HEK293 (cell line): ENCODE results near the gene ABHD17B.
"Not testable (repeated sequence)": the region's sequence is repeated elsewhere in the genome, so short reads cannot be mapped to it uniquely, and the experiment has no call there.

Source experiments
- CTCF ChIA-PET: fragments of 350-600 bp; formaldehyde crosslinking; extraction: SDS; loops from one replicate; lab custom pipeline; 2021; ENCODE audit warnings: antibody characterized with exemption; lab: Yijun Ruan, JAX
- POLR2A ChIA-PET: fragments of 300-600 bp; formaldehyde crosslinking; extraction: SDS; loops from one replicate; lab custom pipeline; 2020; ENCODE audit warnings: antibody characterized with exemption, inconsistent platforms; lab: Yijun Ruan, JAX
- H3K27ac ChIP-seq: fragments of 200-500 bp; sonication (Bioruptor generic); 2 replicates; pipeline ENCODE4 v1.5.1; 2014; ENCODE audit warnings: low read depth, low read length, control low read depth, inconsistent platforms; ENCODE audit errors: extremely low read depth
- H3K36me3 ChIP-seq, 2 experiments: fragments of 200-500 bp in 1 of 2; sonication (Bioruptor generic) in 1 of 2; 1 replicate in 1 of 2; 2 replicates in 1 of 2; pipeline ENCODE4 v1.5.1; 2014 to 2017; ENCODE audit warnings: inconsistent platforms in 2 of 2, low read length in 2 of 2; ENCODE audit not compliant: control insufficient read depth in 2 of 2, insufficient read depth in 1 of 2
- H3K4me1 ChIP-seq: fragments of 200-500 bp; sonication (Bioruptor generic); 2 replicates; pipeline ENCODE4 v1.5.1; 2014; ENCODE audit warnings: mild to moderate bottlenecking, low read length, inconsistent platforms; ENCODE audit not compliant: control insufficient read depth, insufficient read depth
- H3K4me3 ChIP-seq: 2 replicates; pipeline ENCODE4 v1.5.1; 2011; ENCODE audit warnings: low read depth, mild to moderate bottlenecking, control low read depth, low read length, moderate library complexity
- H3K9me3 ChIP-seq: fragments of 200-500 bp; sonication (Bioruptor generic); 2 replicates; pipeline ENCODE4 v1.5.1; 2014; ENCODE audit warnings: low read depth, low read length, inconsistent platforms; ENCODE audit not compliant: control insufficient read depth, insufficient read depth
- BCL11A ChIP-seq: fragments of 450-650 bp; formaldehyde crosslinking; IDR thresholded peaks from 2 replicates; pipeline ENCODE4 v1.5.1; 2016; ENCODE audit warnings: low read depth, missing biosample characterization, missing genetic modification characterization
- KLF1 ChIP-seq: fragments of 450-650 bp; formaldehyde crosslinking; IDR thresholded peaks from 2 replicates; pipeline ENCODE4 v1.5.1; 2016; ENCODE audit warnings: missing biosample characterization, missing genetic modification characterization
- RBAK ChIP-seq: fragments of 450-650 bp; formaldehyde crosslinking; IDR thresholded peaks from 2 replicates; pipeline ENCODE4 v1.5.1; 2016; ENCODE audit warnings: missing biosample characterization, missing genetic modification characterization
- ZIC2 ChIP-seq: fragments of 450-650 bp; formaldehyde crosslinking; IDR thresholded peaks from 2 replicates; pipeline ENCODE4 v1.5.1; 2016; ENCODE audit warnings: missing biosample characterization, missing genetic modification characterization
- ZNF114 ChIP-seq: fragments of 450-650 bp; formaldehyde crosslinking; IDR thresholded peaks from 2 replicates; pipeline ENCODE4 v1.5.0; 2017; ENCODE audit warnings: missing biosample characterization, missing genetic modification characterization
- ZNF157 ChIP-seq: fragments of 450-650 bp; formaldehyde crosslinking; IDR thresholded peaks from 2 replicates; pipeline ENCODE4 v1.5.1; 2016; ENCODE audit warnings: missing biosample characterization, missing genetic modification characterization
- ZNF37A ChIP-seq: fragments of 450-650 bp; IDR thresholded peaks from 2 replicates; pipeline ENCODE4 v1.5.1; 2018; ENCODE audit warnings: missing biosample characterization, missing genetic modification characterization
- ZNF423 ChIP-seq: fragments of 450-650 bp; formaldehyde crosslinking; IDR thresholded peaks from 2 replicates; pipeline ENCODE4 v1.5.1; 2016; ENCODE audit warnings: missing biosample characterization, missing genetic modification characterization
- ZNF488 ChIP-seq: fragments of 450-650 bp; formaldehyde crosslinking; IDR thresholded peaks from 2 replicates; pipeline ENCODE4 v1.5.1; 2016; ENCODE audit warnings: missing biosample characterization, missing genetic modification characterization
- ZNF664 ChIP-seq: fragments of 450-650 bp; formaldehyde crosslinking; IDR thresholded peaks from 2 replicates; pipeline ENCODE4 v1.5.1; 2016; ENCODE audit warnings: missing biosample characterization, missing genetic modification characterization
- ZNF777 ChIP-seq: fragments of 450-650 bp; formaldehyde crosslinking; IDR thresholded peaks from 2 replicates; pipeline ENCODE4 v1.5.1; 2017; ENCODE audit warnings: missing biosample characterization, missing genetic modification characterization, borderline replicate concordance
- ZNF791 ChIP-seq: fragments of 450-650 bp; formaldehyde crosslinking; IDR thresholded peaks from 2 replicates; pipeline ENCODE4 v1.5.1; 2016; ENCODE audit warnings: missing biosample characterization, missing genetic modification characterization
- TF ChIP-seq, protein P1 (sequence below): fragments of 450-650 bp; formaldehyde crosslinking; IDR thresholded peaks from 2 replicates; pipeline ENCODE4 v1.5.1; 2016; ENCODE audit warnings: missing biosample characterization, missing genetic modification characterization
- TF ChIP-seq, protein P2 (sequence below): fragments of 450-650 bp; formaldehyde crosslinking; IDR thresholded peaks from 2 replicates; pipeline ENCODE4 v1.5.1; 2017; ENCODE audit warnings: missing biosample characterization, missing genetic modification characterization
- TF ChIP-seq, protein P3 (sequence below): fragments of 450-650 bp; IDR thresholded peaks from 2 replicates; pipeline ENCODE4 v1.5.1; 2018; ENCODE audit warnings: missing biosample characterization, mild to moderate bottlenecking, missing genetic modification characterization
- TF ChIP-seq, protein P4 (sequence below): fragments of 450-650 bp; formaldehyde crosslinking; IDR thresholded peaks from 2 replicates; pipeline ENCODE4 v1.5.1; 2016; ENCODE audit warnings: missing biosample characterization, missing genetic modification characterization
- TF ChIP-seq, protein P5 (sequence below): fragments of 450-650 bp; formaldehyde crosslinking; IDR thresholded peaks from 2 replicates; pipeline ENCODE4 v1.5.1; 2016; ENCODE audit warnings: missing biosample characterization, missing genetic modification characterization
- TF ChIP-seq, protein P6 (sequence below): fragments of 450-650 bp; formaldehyde crosslinking; IDR thresholded peaks from 2 replicates; pipeline ENCODE4 v1.5.1; 2017; ENCODE audit warnings: missing biosample characterization, mild to moderate bottlenecking, missing genetic modification characterization, moderate library complexity
- TF ChIP-seq, protein P7 (sequence below): fragments of 450-650 bp; formaldehyde crosslinking; IDR thresholded peaks from 2 replicates; pipeline ENCODE4 v1.5.1; 2016; ENCODE audit warnings: missing biosample characterization, missing genetic modification characterization

Gene ABHD17B

GRCh38 chr9:71955300-71955915 is 44.4 kb upstream of the ABHD17B start:
- Histone ChIP-seq H3K27ac (no peak overlapping the region), H3K4me3 (no peak overlapping the region), H3K4me1 (peaks cover 2% of the 10 kb centered on the region; the same call in 1 of the 2 replicates), H3K9me3 (no peaks in the 10 kb centered on the region), H3K36me3 (peaks cover 0 to 3% of the 10 kb centered on the region in 2 experiments; a peak in 1 of 3 replicates)
- TF ChIP-seq, protein P1, sequence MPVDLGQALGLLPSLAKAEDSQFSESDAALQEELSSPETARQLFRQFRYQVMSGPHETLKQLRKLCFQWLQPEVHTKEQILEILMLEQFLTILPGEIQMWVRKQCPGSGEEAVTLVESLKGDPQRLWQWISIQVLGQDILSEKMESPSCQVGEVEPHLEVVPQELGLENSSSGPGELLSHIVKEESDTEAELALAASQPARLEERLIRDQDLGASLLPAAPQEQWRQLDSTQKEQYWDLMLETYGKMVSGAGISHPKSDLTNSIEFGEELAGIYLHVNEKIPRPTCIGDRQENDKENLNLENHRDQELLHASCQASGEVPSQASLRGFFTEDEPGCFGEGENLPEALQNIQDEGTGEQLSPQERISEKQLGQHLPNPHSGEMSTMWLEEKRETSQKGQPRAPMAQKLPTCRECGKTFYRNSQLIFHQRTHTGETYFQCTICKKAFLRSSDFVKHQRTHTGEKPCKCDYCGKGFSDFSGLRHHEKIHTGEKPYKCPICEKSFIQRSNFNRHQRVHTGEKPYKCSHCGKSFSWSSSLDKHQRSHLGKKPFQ (tag by site-specific recombination) = no peak
- TF ChIP-seq ZNF114 (tag by site-specific recombination) (no peak), ZIC2 (no peak), ZNF423 (tag by site-specific recombination) (no peak), ZNF157 (tag by site-specific recombination) (no peak), ZNF37A (tag by site-specific recombination) (no peak), ZNF488 (tag by site-specific recombination) (no peak), ZNF791 (no peak), KLF1 (tag by site-specific recombination) (no peak), ZNF777 (tag by site-specific recombination) (no peak), BCL11A (tag by site-specific recombination) (no peak), RBAK (tag by site-specific recombination) (no peak), ZNF664 (tag by site-specific recombination) (no peak)
- TF ChIP-seq, protein P2, sequence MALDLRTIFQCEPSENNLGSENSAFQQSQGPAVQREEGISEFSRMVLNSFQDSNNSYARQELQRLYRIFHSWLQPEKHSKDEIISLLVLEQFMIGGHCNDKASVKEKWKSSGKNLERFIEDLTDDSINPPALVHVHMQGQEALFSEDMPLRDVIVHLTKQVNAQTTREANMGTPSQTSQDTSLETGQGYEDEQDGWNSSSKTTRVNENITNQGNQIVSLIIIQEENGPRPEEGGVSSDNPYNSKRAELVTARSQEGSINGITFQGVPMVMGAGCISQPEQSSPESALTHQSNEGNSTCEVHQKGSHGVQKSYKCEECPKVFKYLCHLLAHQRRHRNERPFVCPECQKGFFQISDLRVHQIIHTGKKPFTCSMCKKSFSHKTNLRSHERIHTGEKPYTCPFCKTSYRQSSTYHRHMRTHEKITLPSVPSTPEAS = no peak
- TF ChIP-seq, protein P3, sequence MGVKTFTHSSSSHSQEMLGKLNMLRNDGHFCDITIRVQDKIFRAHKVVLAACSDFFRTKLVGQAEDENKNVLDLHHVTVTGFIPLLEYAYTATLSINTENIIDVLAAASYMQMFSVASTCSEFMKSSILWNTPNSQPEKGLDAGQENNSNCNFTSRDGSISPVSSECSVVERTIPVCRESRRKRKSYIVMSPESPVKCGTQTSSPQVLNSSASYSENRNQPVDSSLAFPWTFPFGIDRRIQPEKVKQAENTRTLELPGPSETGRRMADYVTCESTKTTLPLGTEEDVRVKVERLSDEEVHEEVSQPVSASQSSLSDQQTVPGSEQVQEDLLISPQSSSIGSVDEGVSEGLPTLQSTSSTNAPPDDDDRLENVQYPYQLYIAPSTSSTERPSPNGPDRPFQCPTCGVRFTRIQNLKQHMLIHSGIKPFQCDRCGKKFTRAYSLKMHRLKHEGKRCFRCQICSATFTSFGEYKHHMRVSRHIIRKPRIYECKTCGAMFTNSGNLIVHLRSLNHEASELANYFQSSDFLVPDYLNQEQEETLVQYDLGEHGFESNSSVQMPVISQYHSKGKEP (tag by site-specific recombination) = no peak
- TF ChIP-seq, protein P4, sequence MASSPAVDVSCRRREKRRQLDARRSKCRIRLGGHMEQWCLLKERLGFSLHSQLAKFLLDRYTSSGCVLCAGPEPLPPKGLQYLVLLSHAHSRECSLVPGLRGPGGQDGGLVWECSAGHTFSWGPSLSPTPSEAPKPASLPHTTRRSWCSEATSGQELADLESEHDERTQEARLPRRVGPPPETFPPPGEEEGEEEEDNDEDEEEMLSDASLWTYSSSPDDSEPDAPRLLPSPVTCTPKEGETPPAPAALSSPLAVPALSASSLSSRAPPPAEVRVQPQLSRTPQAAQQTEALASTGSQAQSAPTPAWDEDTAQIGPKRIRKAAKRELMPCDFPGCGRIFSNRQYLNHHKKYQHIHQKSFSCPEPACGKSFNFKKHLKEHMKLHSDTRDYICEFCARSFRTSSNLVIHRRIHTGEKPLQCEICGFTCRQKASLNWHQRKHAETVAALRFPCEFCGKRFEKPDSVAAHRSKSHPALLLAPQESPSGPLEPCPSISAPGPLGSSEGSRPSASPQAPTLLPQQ (tag by site-specific recombination) = no peak
- TF ChIP-seq, protein P5, sequence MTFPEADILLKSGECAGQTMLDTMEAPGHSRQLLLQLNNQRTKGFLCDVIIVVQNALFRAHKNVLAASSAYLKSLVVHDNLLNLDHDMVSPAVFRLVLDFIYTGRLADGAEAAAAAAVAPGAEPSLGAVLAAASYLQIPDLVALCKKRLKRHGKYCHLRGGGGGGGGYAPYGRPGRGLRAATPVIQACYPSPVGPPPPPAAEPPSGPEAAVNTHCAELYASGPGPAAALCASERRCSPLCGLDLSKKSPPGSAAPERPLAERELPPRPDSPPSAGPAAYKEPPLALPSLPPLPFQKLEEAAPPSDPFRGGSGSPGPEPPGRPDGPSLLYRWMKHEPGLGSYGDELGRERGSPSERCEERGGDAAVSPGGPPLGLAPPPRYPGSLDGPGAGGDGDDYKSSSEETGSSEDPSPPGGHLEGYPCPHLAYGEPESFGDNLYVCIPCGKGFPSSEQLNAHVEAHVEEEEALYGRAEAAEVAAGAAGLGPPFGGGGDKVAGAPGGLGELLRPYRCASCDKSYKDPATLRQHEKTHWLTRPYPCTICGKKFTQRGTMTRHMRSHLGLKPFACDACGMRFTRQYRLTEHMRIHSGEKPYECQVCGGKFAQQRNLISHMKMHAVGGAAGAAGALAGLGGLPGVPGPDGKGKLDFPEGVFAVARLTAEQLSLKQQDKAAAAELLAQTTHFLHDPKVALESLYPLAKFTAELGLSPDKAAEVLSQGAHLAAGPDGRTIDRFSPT = no peak
- TF ChIP-seq, protein P6, sequence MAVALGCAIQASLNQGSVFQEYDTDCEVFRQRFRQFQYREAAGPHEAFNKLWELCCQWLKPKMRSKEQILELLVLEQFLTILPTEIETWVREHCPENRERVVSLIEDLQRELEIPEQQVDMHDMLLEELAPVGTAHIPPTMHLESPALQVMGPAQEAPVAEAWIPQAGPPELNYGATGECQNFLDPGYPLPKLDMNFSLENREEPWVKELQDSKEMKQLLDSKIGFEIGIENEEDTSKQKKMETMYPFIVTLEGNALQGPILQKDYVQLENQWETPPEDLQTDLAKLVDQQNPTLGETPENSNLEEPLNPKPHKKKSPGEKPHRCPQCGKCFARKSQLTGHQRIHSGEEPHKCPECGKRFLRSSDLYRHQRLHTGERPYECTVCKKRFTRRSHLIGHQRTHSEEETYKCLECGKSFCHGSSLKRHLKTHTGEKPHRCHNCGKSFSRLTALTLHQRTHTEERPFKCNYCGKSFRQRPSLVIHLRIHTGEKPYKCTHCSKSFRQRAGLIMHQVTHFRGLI (tag by site-specific recombination) = no peak
- TF ChIP-seq, protein P7, sequence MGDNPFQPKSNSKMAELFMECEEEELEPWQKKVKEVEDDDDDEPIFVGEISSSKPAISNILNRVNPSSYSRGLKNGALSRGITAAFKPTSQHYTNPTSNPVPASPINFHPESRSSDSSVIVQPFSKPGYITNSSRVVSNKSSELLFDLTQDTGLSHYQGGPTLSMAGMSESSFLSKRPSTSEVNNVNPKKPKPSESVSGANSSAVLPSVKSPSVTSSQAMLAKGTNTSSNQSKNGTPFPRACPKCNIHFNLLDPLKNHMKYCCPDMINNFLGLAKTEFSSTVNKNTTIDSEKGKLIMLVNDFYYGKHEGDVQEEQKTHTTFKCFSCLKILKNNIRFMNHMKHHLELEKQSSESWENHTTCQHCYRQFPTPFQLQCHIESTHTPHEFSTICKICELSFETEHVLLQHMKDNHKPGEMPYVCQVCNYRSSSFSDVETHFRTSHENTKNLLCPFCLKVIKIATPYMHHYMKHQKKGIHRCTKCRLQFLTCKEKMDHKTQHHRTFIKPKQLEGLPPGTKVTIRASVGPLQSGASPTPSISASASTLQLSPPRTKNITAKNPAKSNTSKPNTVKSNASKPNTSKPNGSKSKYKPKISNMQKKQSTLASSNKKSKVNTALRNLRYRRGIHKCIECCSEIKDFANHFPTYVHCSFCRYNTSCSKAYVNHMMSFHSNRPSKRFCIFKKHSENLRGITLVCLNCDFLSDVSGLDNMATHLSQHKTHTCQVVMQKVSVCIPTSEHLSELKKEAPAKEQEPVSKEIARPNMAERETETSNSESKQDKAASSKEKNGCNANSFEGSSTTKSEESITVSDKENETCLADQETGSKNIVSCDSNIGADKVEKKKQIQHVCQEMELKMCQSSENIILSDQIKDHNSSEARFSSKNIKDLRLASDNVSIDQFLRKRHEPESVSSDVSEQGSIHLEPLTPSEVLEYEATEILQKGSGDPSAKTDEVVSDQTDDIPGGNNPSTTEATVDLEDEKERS = no peak
- TF ChIP-seq, all 188 proteins: peak for 0
- POLR2A ChIA-PET = no interaction called here
- CTCF ChIA-PET = no interaction called here

DNA sequence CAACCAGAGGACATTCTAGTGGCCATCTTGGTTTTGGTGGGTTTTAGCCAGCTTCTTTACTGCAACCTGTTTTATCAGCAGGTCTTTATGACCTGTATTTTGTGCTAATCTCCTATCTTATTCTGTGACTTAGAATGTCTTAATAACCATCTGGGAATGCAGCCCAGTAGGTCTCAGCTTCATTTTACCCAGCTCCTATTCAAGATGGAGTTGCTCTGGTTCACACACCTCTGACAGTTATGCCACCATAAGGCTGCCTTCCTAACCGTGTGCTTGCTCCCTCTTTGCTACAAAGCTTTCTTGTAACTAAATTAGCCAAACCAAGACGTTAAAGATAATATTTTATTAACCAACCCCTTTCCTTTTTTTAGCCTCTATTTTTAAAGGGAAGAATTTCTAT is 43.7 kb upstream of the ABHD17B start:
- H3K4me3 ChIP-seq, H3K36me3 ChIP-seq, H3K27ac ChIP-seq, CTCF ChIA-PET, H3K4me1 ChIP-seq, H3K9me3 ChIP-seq, POLR2A ChIA-PET: not testable (repeated sequence)
